Uterus (tissue), 4 donors: ENCODE measurements around the gene HTT. TPM values are rescaled to one million over a fixed set of nuclear protein-coding genes. Genes with fewer than 3 reads are reported as not detected.
A peak's percentile ranks its signal among the peaks of the same experiment; 100 is the strongest.

Experiments
- DNase-seq, 2 donors: peaks; one replicate each; pipeline ENCODE4 v3.0.0-alpha.2; 2019 to 2020
- H3K27ac ChIP-seq, 2 donors: fragments of 200-600 bp; sonication (generic); 1 replicate in 1 of 2; 2 replicates in 1 of 2; pipeline ENCODE4 v1.5.1; 2016 to 2018
- H3K27me3 ChIP-seq, 2 donors: fragments of 200-600 bp; sonication (generic); one replicate each; pipeline ENCODE4 v1.5.1; 2018 to 2019; ENCODE audit warnings: control low read depth in 1 of 2
- H3K36me3 ChIP-seq, 2 donors: fragments of 200-600 bp; sonication (generic); one replicate each; pipeline ENCODE4 v1.5.1; 2019; ENCODE audit warnings: control low read depth in 1 of 2
- H3K4me1 ChIP-seq, 2 donors: fragments of 200-600 bp; sonication (generic); one replicate each; pipeline ENCODE4 v1.5.1; 2018 to 2019; ENCODE audit warnings: control low read depth in 1 of 2
- H3K4me3 ChIP-seq, 2 donors: fragments of 200-600 bp; sonication (generic); 1 replicate in 1 of 2; 2 replicates in 1 of 2; pipeline ENCODE4 v1.5.1; 2018 to 2019; ENCODE audit warnings: mild to moderate bottlenecking in 1 of 2
- H3K9me3 ChIP-seq, 2 donors: fragments of 200-600 bp; sonication (generic); one replicate each; pipeline ENCODE4 v1.5.1; 2019; ENCODE audit warnings: control low read depth in 1 of 2
- CTCF ChIP-seq, 4 experiments: fragments of 200-600 bp in 2 of 4; fragments of 450-650 bp in 2 of 4; sonication (generic) in 2 of 4; IDR thresholded peaks; one replicate each; pipeline ENCODE4 v1.5.1; 2016 to 2019; ENCODE audit warnings: antibody characterized with exemption in 4 of 4, mild to moderate bottlenecking in 2 of 4, moderate library complexity in 1 of 4
- POLR2A ChIP-seq, 2 donors: fragments of 450-650 bp; IDR thresholded peaks; one replicate each; pipeline ENCODE4 v1.6.1; 2016; ENCODE audit warnings: antibody characterized with exemption in 2 of 2, mild to moderate bottlenecking in 1 of 2, moderate library complexity in 1 of 2
- intact Hi-C: fragments of 100-400 bp; cut with DNase I; formaldehyde crosslinking; loops from one replicate; pipeline ENCODE4 v1.15.1; 2023; ENCODE audit warnings: low total_unique reads
- total RNA-seq, 4 donors: library from RNA; depleted of rRNA in 3 of 4; stranded (reverse); fragments of >200 nt in 3 of 4; gene quantifications; one replicate each; pipeline versions ENCODE4 v1.1.0 to v1.2.4, GENCODE V29; 2014 to 2023
- donor health status: DM: yes; HTN: yes; CAD: no.

HTT gene
- total RNA-seq, 4 donors from 2014 or later: 10.9 to 81.4 (median 49.8) TPM

GRCh38 chr4:3249711-3250437 is 175.4 kb downstream of the HTT start:
- intact Hi-C loops: no loop called here
- TF ChIP-seq CTCF (IDR thresholded peaks at IDR 0.05) (no peak), POLR2A (IDR thresholded peaks at IDR 0.05) (no peak)
- Histone ChIP-seq H3K4me3 (no peak overlapping the region), H3K4me1 (no peaks in the 10 kb centered on the region), H3K9me3 (no peaks in the 10 kb centered on the region), H3K36me3 (no peaks in the 10 kb centered on the region), H3K27ac (no peak overlapping the region), H3K27me3 (no peaks in the 10 kb centered on the region)
- no peak for DNase-seq

GRCh38 chr4:3250438-3250955 is 176.0 kb downstream of the HTT start:
- no peaks in the 10 kb centered on the region for H3K36me3 ChIP-seq
- H3K27me3 ChIP-seq: no peaks in the 10 kb centered on the region
- no peak for DNase-seq
- no peaks in the 10 kb centered on the region for H3K4me1 ChIP-seq
- no peaks in the 10 kb centered on the region for H3K9me3 ChIP-seq
- H3K27ac ChIP-seq: no peak overlapping the region
- intact Hi-C loops: no loop called here
- no peak overlapping the region for H3K4me3 ChIP-seq
- TF ChIP-seq POLR2A (IDR thresholded peaks at IDR 0.05): no peak
- no peak for TF ChIP-seq CTCF (IDR thresholded peaks at IDR 0.05)

DNA sequence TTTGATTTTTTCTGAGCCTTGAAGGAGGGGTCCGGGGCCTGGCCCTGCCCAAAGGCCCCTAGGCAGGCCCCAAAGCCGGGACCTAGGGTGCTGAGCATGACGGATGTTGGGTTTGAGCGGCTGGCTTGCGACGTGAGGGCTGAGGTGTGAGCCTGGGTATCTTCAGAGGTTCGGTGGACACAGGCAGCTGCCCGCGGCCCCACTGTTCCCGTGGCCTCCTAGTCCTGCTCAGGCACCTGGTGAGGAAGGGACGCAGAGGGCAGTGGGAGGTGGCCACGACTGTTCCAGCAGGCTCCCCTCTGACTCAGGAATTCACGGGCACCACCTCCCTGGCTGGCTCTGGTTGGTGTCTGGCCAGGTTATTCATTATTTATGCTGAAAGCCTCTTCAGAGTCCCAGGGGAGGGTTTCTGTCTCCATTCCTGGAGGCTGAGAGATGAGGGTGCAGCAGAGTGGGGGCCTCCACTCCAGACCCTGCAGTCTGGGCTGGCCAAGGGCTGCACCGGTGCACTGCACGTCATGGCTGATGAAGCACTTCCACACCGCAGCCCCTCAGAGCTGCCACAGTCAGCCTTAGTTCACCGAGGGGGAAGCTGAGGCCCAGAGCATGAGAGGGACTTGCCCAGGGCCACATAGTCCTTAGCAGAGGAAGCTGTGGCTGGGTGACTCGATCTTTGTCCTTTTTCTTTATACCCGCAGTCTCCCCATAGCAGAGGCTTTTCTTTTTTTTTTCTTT is 176.6 kb downstream of the HTT start:
- TF ChIP-seq POLR2A (IDR thresholded peaks at IDR 0.05) (no peak), CTCF (IDR thresholded peaks at IDR 0.05) (no peak)
- DNase-seq: peak in 1 of 2 donors; percentile 11
- Histone ChIP-seq H3K27ac (no peak overlapping the region), H3K4me1 (no peaks in the 10 kb centered on the region), H3K9me3 (no peaks in the 10 kb centered on the region), H3K27me3 (no peaks in the 10 kb centered on the region), H3K4me3 (no peak overlapping the region), H3K36me3 (no peaks in the 10 kb centered on the region)
- intact Hi-C loops: no loop called here

GRCh38 chr4:3251691-3252479 is 177.4 kb downstream of the HTT start:
- intact Hi-C loops: no loop called here
- Histone ChIP-seq H3K4me1 (no peaks in the 10 kb centered on the region), H3K27me3 (no peaks in the 10 kb centered on the region), H3K36me3 (no peaks in the 10 kb centered on the region), H3K4me3 (no peak overlapping the region), H3K9me3 (no peaks in the 10 kb centered on the region), H3K27ac (no peak overlapping the region)
- TF ChIP-seq CTCF (IDR thresholded peaks at IDR 0.05): no peak
- TF ChIP-seq POLR2A (IDR thresholded peaks at IDR 0.05): no peak
- peak in 1 of 2 donors; percentile 5 for DNase-seq
